Activated T-cell treated with anti-CD3 and anti-CD28 coated beads, Interleukin-2, amount 50 U/mL, for 4 hours (primary cell): ENCODE data around the gene KRT82. TPM values are rescaled to one million over a fixed set of nuclear protein-coding genes. Genes with fewer than 3 reads are reported as not detected.

Experiments
- ATAC-seq, 2 donors: fragments of 200-7000 bp; cut with Tn5 transposase; one replicate each; pipeline ENCODE4 v1.10.0; 2021
- DNase-seq: peaks from one replicate; pipeline ENCODE4 v3.0.0-alpha.2; 2020
- H3K27me3 Mint-ChIP-seq: one replicate; pipeline ENCODE4 v1.8.0; 2021; ENCODE audit warnings: low read depth, mixed read lengths
- H3K36me3 Mint-ChIP-seq: one replicate; pipeline ENCODE4 v1.8.0; 2022; ENCODE audit warnings: mixed read lengths; ENCODE audit not compliant: insufficient read depth
- H3K4me1 Mint-ChIP-seq: one replicate; pipeline ENCODE4 v1.8.0; 2021; ENCODE audit warnings: low read depth, mixed read lengths
- H3K4me3 Mint-ChIP-seq: one replicate; pipeline ENCODE4 v1.8.0; 2021; ENCODE audit warnings: mild to moderate bottlenecking, moderate library complexity, mixed read lengths
- H3K9me3 Mint-ChIP-seq: one replicate; pipeline ENCODE4 v1.8.0; 2021; ENCODE audit warnings: mixed read lengths
- total RNA-seq, 3 donors: library from RNA; stranded (reverse); gene quantifications; one replicate each; pipeline ENCODE4 v1.2.1, GENCODE V29; 2021

Gene KRT82
- total RNA-seq, 3 donors from 2014 or later, result not detected

DNA sequence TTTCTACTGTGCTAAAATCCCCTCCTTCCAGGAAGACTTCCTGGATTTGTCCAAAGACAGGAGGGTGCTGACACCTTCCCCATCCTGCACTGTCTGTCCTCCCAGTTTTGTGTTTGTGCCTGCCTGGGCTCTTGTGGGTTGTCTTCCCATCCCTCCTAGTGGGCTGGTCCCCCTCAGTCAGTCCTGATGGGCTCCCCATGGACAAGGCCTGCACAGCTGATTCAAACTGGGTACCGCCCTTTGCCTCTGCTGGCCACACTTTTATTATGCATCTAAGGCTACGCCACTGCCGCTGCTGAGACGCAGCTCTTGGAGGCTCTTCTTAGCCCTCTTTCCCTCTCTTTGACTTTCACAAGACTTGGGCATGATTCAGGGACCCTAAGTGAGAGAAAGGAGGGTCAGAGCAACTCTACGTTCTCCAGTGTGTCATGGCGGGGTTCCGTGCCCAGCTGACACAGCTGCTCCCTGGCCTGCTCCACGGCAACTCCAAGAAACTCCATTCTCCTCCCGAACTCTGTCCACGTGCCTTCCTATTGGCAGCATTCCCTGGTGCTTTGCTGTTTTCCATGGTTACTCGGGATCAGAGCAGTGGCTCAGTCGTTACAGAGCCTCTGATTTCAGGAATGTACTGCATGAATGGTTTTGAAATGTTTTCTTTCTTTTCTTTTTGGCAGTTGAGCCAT is 35.1 kb downstream of the KRT82 start:
- ATAC-seq, result no peak
- no peaks in the 10 kb centered on the region for H3K4me1 Mint-ChIP-seq
- H3K9me3 Mint-ChIP-seq, result no peaks in the 10 kb centered on the region

DNA sequence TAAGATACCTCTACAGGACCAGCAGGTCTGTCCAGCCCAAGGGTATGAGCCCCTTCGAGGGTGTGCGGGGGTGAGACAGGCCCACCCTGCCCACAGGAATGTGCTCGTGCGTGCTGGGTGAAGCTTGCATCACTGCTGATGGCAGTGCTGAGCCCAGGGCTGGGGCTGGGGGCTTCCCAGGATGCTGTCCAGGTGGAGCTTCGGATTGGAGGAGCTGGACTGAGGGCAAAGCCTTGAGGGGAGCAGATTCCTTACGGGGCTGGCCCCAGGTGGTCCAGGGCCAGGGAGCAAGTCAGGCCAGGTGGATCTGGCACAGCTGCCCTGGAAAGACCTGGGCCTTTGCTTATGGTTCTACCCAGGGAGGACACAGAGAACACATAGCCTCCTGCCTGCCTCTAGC is 36.3 kb downstream of the KRT82 start:
- Mint-ChIP-seq H3K4me1 (no peaks in the 10 kb centered on the region), H3K36me3 (no peaks in the 10 kb centered on the region), H3K9me3 (no peaks in the 10 kb centered on the region), H3K4me3 (no peak overlapping the region), H3K27me3 (peaks cover 5% of the 10 kb centered on the region)
- ATAC-seq (no peak), DNase-seq (no peak)

More for the DNA sequence above, 35.1 kb downstream of the KRT82 start:
- H3K4me3 Mint-ChIP-seq, result no peak overlapping the region
- H3K36me3 Mint-ChIP-seq, result no peaks in the 10 kb centered on the region
- H3K27me3 Mint-ChIP-seq, result peaks cover 5% of the 10 kb centered on the region
- no peak for DNase-seq

DNA sequence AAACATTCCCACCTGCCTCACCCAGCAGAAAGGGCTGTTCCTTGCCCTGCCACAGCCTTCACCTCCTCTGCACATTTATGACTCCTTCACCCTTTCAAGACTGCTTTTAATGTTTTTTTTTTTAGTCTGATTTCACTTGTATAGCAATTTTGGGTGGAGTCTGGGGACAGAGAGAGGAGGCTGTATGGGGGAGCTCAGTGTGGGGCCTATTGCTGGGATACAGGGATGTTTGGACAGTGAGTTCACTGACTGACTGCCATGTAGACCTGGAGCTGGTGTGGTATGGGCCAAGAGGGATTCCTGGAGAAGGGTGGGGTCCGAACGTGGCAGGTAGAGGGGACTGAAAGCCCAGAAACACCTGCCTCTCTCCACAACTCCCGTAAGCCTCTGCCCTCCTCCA is 36.9 kb downstream of the KRT82 start:
- DNase-seq, result no peak
- Mint-ChIP-seq H3K9me3 (no peaks in the 10 kb centered on the region), H3K4me1 (no peaks in the 10 kb centered on the region), H3K36me3 (no peaks in the 10 kb centered on the region), H3K4me3 (no peak overlapping the region), H3K27me3 (peaks cover 5% of the 10 kb centered on the region)
- ATAC-seq, result no peak

DNA sequence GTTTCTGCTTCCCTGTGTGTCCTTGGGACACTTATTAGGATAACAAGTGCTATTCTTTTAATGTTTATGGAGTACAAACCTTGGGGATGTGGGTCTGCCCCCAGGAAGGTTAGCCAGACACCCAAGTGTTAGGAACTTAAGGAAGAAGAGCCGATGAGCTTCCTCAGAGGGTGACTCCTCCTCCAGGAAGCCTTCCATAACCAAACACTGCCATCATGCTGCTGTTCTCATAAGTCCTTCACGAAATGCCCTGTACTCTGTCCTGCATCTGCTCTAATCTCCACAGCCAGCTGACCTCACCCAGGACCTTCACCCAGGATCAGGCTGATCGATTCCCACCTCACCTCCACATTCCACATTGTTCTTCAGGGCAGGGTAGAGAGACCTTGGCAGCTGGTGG is 37.6 kb downstream of the KRT82 start:
- Mint-ChIP-seq H3K36me3 (no peaks in the 10 kb centered on the region), H3K4me1 (no peaks in the 10 kb centered on the region), H3K27me3 (peaks cover 5% of the 10 kb centered on the region), H3K4me3 (no peak overlapping the region), H3K9me3 (no peaks in the 10 kb centered on the region)
- no peak for ATAC-seq
- DNase-seq, result no peak

DNA sequence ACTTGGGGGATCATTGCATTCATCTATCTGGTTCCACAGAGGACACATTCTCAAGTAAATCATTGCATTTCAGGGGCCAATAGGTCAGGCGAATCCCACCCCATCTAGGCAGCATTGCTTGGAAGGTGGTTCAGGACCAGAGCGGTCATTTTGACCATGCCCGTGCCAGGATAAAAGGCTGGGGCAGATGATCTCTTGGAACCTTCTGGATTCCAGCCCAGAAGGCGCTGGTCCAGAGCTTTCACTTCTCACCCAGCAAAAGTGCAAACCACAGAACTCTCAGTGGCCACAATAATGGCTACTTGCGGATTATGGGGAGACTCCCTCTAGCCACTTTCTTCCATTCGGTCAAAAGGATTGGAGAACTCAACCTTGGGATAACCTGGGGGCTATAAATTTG is 38.3 kb downstream of the KRT82 start:
- H3K4me1 Mint-ChIP-seq, result no peaks in the 10 kb centered on the region
- H3K36me3 Mint-ChIP-seq, result no peaks in the 10 kb centered on the region
- no peak overlapping the region for H3K4me3 Mint-ChIP-seq
- peaks cover 5% of the 10 kb centered on the region for H3K27me3 Mint-ChIP-seq
- no peaks in the 10 kb centered on the region for H3K9me3 Mint-ChIP-seq
- DNase-seq (no peak), ATAC-seq (no peak)

DNA sequence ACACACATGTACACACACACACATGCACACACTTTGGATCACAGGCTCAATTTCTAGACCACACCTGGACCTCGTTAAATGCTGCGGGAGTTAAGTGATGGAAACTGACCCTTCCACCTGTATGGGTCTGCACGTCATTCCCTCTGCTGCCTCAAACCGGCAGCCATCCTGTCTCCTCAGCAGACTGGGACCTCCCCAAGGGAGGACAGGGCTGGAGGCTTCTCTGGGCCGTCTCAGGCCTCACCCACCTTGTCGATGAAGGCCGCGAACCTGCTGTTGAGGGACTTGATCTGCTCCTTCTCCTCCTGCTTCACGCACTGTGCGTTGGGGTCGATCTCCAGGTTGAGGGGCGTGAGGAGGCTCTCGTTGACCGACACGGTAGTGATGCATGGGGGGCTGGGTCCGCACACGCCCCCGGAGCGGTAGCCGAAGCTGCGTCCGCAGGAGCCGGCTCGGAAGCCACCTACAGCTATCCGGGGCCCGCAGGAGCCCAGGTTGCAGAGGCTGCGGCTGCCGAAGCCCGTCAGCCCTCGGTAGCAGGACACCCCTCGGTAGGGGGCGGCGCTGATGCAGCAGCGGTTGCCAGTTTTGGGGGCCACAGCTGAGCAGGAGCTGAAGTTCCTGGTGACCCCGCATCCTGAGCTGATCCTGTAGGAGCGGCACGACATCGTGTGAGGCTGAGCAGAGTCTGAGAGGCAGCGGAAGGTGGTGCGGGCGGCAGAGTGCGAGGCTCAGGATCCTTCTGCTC is 39.2 kb downstream of the KRT82 start, which contains the start of gene KRT85:
KRT85 (minus strand) TSS at position 744 of the 748 bp plus-strand sequence; CDS start at position 668, 76 bp downstream.
- peaks cover 5% of the 10 kb centered on the region for H3K27me3 Mint-ChIP-seq
- no peak for DNase-seq
- no peak for ATAC-seq
- no peak within 1 kb of the TSS for H3K4me3 Mint-ChIP-seq
- no peaks in the 10 kb centered on the region for H3K36me3 Mint-ChIP-seq
- H3K9me3 Mint-ChIP-seq, result no peaks in the 10 kb centered on the region
- no peaks in the 10 kb centered on the region for H3K4me1 Mint-ChIP-seq

DNA sequence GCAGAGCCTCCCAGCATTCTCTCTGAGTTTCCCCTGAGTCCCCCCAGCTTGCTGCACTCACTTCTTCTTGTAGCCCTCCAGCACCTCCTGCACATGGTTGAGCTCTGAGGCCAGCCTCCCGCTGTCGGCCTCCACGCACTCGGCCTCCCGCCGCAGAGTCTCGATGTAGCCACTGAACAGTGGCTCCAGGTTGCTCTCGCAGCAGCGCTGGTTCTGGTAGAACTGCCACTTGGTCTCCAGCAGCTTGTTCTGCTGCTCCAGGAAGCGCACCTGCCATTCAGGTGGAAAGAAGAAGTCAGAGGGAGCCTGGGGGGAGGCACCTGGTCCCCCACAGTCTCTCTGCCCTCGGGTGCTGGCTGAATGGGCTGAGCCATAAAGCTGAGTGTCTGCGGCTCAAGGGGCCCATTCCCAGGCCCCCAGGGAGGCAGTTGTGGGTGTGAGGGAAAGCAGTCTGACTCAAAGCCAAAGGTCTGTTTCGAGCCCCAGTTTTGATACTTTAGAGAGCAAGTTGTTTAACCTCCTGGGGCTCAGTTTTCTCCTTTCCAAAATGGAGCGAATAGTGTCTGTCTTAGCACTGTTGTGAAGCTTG is 41.1 kb downstream of the KRT82 start:
- Mint-ChIP-seq H3K4me3 (no peak overlapping the region), H3K36me3 (no peaks in the 10 kb centered on the region), H3K9me3 (no peaks in the 10 kb centered on the region), H3K27me3 (peaks cover 5% of the 10 kb centered on the region), H3K4me1 (peaks cover 2% of the 10 kb centered on the region)
- DNase-seq, result no peak
- no peak for ATAC-seq

DNA sequence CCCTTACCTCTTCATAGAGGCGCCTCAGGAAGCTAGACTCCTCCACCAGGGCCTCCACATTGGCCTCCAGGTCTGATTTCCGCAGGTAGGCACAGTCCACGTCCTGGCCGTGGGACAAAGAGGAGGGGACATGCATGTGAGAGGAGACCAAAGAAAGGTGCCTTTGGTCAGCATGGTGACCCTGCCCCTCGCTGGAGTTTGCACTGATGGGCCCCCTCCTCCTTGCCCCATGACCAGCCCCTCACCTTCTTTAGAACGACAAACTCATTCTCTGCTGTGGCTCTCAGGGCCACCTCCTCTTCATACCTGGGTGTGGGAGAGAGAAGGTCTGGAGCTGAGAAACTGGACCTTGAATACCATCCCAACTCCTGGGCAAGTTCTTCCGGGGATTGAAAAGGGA is 42.1 kb downstream of the KRT82 start:
- no peaks in the 10 kb centered on the region for H3K9me3 Mint-ChIP-seq
- peaks cover 9% of the 10 kb centered on the region for H3K27me3 Mint-ChIP-seq
- peaks cover 10% of the 10 kb centered on the region for H3K4me1 Mint-ChIP-seq
- H3K4me3 Mint-ChIP-seq, result no peak overlapping the region
- H3K36me3 Mint-ChIP-seq, result no peaks in the 10 kb centered on the region
- DNase-seq (no peak), ATAC-seq (no peak)

DNA sequence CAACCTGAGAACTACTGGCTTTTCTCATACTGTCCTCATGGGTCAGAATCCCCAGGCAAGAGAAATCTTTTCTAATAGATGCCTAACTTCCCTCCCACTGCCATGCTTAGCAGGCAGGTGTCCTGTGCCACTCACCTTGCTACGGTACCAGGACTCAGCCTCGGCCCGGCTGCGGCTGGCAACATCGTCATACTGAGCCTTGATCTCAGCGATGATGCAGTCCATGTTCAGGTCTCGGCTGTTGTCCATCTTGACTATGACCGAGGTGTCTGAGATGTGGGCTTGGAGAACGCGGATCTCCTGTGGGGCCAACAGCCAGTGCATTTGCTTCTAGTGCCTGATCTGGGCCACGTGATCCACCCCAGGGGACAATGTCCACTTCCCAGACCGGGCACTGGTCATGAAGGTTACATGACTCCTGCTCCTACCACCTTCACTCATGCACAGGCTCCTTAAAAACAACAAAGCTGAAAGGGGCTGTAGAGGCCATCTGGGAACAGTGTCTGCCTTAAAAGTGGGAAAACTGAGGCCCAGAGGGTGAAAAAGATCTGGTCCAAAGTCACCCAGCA is 42.9 kb downstream of the KRT82 start:
- Mint-ChIP-seq H3K4me1 (peaks cover 19% of the 10 kb centered on the region), H3K4me3 (no peak overlapping the region), H3K9me3 (no peaks in the 10 kb centered on the region), H3K36me3 (no peaks in the 10 kb centered on the region), H3K27me3 (peaks cover 9% of the 10 kb centered on the region)
- DNase-seq (no peak), ATAC-seq (no peak)

DNA sequence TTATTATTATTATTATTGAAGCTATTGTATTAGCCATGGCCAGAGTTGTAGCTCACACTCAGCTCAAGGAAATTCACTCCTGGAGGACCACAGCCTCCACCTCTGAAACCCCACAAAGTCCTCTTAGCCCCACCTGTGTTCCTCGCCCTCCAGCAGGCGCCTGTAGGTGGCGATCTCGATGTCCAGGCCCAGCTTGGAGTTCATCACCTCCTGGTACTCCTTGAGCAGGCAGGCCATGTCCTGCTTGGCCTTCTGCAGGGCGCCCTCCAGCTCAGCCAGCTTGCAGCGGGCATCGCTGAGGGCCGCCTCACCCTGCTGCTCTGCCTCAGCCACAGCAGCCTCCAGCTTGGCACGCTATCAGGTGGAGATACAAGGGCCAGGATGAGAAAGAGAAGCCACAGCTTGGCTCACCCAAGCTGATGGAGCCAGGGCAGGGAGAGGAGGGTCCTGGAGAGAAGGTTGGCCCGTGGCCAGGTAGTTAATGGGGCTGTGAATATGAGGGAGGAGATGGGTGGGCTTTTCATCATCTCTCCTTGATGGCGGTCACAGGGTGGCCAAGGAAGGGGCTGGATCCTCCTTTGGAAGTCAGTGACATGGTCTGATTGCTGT is 43.9 kb downstream of the KRT82 start:
- DNase-seq (no peak), ATAC-seq (no peak)
- H3K4me1 Mint-ChIP-seq, result peaks cover 23% of the 10 kb centered on the region
- H3K27me3 Mint-ChIP-seq, result peaks cover 8% of the 10 kb centered on the region
- no peaks in the 10 kb centered on the region for H3K36me3 Mint-ChIP-seq
- H3K9me3 Mint-ChIP-seq, result no peaks in the 10 kb centered on the region
- no peak overlapping the region for H3K4me3 Mint-ChIP-seq

DNA sequence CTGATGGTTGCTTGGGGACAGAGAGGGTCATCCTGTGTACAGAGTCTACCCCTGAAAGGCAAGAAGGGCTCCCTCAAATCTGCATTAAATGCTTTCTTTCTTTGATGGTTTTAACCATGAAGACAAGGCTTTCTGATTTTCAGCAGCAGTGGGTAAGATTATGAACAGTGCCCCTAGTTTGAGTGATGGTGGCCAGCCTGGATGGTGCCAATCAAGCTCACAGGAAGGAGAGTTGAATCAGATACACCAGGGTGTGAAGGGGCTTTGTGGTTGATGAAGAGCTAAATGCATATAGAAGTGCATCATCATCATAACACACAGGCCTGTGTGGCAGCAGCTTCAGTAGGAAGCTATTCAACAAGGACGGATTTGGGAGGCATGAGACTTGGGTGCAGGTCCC is 44.6 kb downstream of the KRT82 start:
- Mint-ChIP-seq H3K36me3 (no peaks in the 10 kb centered on the region), H3K4me1 (peaks cover 23% of the 10 kb centered on the region), H3K4me3 (no peak overlapping the region), H3K9me3 (no peaks in the 10 kb centered on the region), H3K27me3 (peaks cover 8% of the 10 kb centered on the region)
- no peak for ATAC-seq
- no peak for DNase-seq

DNA sequence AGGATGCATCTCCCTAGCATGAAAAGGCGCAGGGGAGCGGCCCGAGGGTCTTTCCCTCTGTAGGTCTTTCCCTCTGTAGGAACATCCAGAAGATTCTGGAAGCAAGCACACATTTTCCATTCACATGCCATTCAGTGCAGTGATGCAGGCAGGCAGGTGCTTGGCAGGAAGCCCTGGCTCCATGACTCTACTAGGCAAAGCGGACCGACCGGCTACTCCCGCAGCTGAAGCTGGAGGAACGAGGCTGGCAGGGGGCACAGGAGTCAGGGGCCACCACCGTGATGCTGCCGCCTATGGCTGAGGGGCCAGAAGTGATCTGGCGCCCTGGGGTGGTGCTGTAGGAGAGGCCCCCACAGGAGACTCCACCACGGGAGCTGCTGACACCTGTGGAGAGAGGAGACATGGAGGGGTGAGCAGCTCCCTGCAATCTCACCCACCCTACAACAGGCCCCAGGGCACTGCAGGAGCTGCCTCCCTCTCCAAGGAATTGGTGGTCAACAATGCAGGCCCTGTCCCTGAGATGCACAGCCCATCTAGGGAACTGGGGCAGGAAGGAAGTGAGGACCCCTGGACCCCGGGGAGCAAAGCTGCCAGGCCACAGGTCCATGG is 45.4 kb downstream of the KRT82 start:
- H3K9me3 Mint-ChIP-seq, result no peaks in the 10 kb centered on the region
- H3K4me1 Mint-ChIP-seq, result peaks cover 23% of the 10 kb centered on the region
- H3K36me3 Mint-ChIP-seq, result no peaks in the 10 kb centered on the region
- ATAC-seq (no peak), DNase-seq (no peak)
- peaks cover 8% of the 10 kb centered on the region for H3K27me3 Mint-ChIP-seq
- H3K4me3 Mint-ChIP-seq, result no peak overlapping the region

DNA sequence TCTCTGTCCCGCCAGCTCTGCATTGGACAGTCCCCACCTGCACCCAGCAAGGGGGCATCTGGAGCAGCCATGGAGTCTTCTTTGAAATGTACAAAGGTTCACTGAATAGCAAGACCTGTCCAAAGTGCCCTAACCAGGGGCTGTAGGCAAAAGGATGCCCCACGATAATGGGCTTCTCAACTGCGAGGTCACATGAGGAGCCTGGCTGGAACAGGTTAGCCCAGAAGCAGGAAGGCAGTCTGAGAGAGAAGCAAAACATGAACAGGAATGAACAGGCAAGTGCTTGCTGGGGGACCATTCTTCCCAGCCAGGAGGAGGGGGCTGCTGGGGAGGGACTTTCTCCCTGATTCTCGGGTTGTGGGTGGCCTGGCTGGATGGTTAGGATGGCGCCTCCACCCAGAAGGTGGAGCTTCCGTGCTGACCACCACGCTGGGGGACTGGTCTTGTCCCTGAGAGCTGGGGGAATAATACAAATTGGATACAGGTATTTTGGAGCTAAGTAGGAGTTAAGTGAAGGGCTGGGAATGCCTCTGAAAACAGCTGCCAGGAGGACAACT is 46.0 kb downstream of the KRT82 start:
- peaks cover 23% of the 10 kb centered on the region for H3K4me1 Mint-ChIP-seq
- no peaks in the 10 kb centered on the region for H3K9me3 Mint-ChIP-seq
- H3K27me3 Mint-ChIP-seq, result peaks cover 8% of the 10 kb centered on the region
- ATAC-seq (no peak), DNase-seq (no peak)
- H3K4me3 Mint-ChIP-seq, result no peak overlapping the region
- no peaks in the 10 kb centered on the region for H3K36me3 Mint-ChIP-seq

DNA sequence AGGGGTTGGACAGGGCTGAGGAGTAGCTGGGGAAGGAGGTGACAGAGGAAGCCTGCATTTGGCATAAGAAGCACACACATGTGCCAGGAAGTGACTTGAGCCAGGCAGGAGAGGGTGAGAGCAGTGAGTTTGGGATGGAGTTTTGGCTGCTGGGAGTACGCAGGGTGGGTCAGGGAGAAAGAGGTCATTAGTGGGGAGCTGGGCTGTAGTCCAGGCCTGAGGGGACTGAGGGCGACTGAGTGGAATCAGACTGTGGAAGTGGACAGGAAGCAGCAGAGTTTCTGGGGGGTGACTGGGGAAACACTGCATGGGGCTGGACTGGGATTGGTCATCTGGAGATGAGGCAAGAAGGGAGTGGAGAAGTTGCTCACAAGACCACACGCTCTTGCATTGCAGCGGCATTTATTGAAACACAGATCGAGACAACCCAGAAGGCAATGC is 46.5 kb downstream of the KRT82 start:
- Mint-ChIP-seq H3K4me3 (no peak overlapping the region), H3K27me3 (peaks cover 8% of the 10 kb centered on the region), H3K9me3 (no peaks in the 10 kb centered on the region), H3K4me1 (peaks cover 23% of the 10 kb centered on the region), H3K36me3 (no peaks in the 10 kb centered on the region)
- DNase-seq, result no peak
- no peak for ATAC-seq
